HepG2 (cell line): ENCODE results near the gene SYMPK. TPM values are rescaled to one million over a fixed set of nuclear protein-coding genes. Genes with fewer than 3 reads are reported as not detected.

Experiments
- ARHGAP35 ChIP-seq: sonication (generic); formaldehyde crosslinking; IDR thresholded peaks from 2 replicates; pipeline ENCODE4 v1.9.0; 2022; ENCODE audit warnings: mild to moderate bottlenecking, inconsistent platforms, moderate library complexity, missing genetic modification reagents, borderline replicate concordance
- BCL6 ChIP-seq: IDR thresholded peaks from 2 replicates; pipeline ENCODE4 v1.6.1; 2016; ENCODE audit warnings: missing genetic modification reagents, missing compliant biosample characterization
- CSRNP2 ChIP-seq: sonication (generic); formaldehyde crosslinking; conservative IDR thresholded peaks from 2 replicates; pipeline ENCODE4 v1.8.0; 2022; ENCODE audit warnings: low read depth, missing genetic modification reagents
- DZIP1 ChIP-seq: sonication (generic); formaldehyde crosslinking; IDR thresholded peaks from 2 replicates; pipeline ENCODE4 v1.5.0; 2020; ENCODE audit warnings: mild to moderate bottlenecking, missing genetic modification reagents
- FLYWCH1 ChIP-seq: sonication (generic); formaldehyde crosslinking; IDR thresholded peaks from 2 replicates; pipeline ENCODE4 v1.8.1; 2023; ENCODE audit warnings: mild to moderate bottlenecking, missing genetic modification reagents
- GTF3A ChIP-seq: sonication (generic); formaldehyde crosslinking; conservative IDR thresholded peaks from 2 replicates; pipeline ENCODE4 v1.4.0; 2020; ENCODE audit warnings: mild to moderate bottlenecking, missing genetic modification reagents
- KDM5B ChIP-seq: sonication (generic); formaldehyde crosslinking; IDR thresholded peaks from 2 replicates; pipeline ENCODE4 v1.4.0; 2020; ENCODE audit warnings: missing genetic modification reagents, mild to moderate bottlenecking, borderline replicate concordance
- KLF15 ChIP-seq: sonication (generic); formaldehyde crosslinking; IDR thresholded peaks from 2 replicates; pipeline ENCODE4 v1.8.1; 2023; ENCODE audit warnings: borderline replicate concordance, mild to moderate bottlenecking, inconsistent platforms, missing genetic modification reagents, mixed read lengths
- MAZ ChIP-seq, 2 experiments: sonication (generic) in 1 of 2; formaldehyde crosslinking in 1 of 2; IDR thresholded peaks; 2 replicates each; pipeline versions ENCODE4 v1.5.0 to v1.6.1; 2012 to 2020; ENCODE audit warnings: low read depth in 2 of 2, mild to moderate bottlenecking in 2 of 2, borderline replicate concordance in 1 of 2, improper control_type of control experiment in 1 of 2, low read length in 1 of 2, missing genetic modification reagents in 1 of 2, moderate library complexity in 1 of 2
- MZF1 ChIP-seq: sonication (generic); formaldehyde crosslinking; IDR thresholded peaks from 2 replicates; pipeline ENCODE4 v1.8.1; 2023; ENCODE audit warnings: mild to moderate bottlenecking, missing genetic modification reagents, borderline replicate concordance
- PAF1 ChIP-seq: IDR thresholded peaks from 2 replicates; pipeline ENCODE4 v1.6.1; 2016; ENCODE audit warnings: missing genetic modification reagents, missing compliant biosample characterization
- PATZ1 ChIP-seq: sonication (generic); formaldehyde crosslinking; IDR thresholded peaks from 2 replicates; pipeline ENCODE4 v1.4.0; 2020; ENCODE audit warnings: missing genetic modification reagents
- RFX3 ChIP-seq: IDR thresholded peaks from 2 replicates; pipeline ENCODE4 v1.6.1; 2016; ENCODE audit warnings: missing biosample characterization, missing genetic modification reagents
- TEAD2 ChIP-seq: sonication (generic); formaldehyde crosslinking; IDR thresholded peaks from 2 replicates; pipeline ENCODE4 v1.9.0; 2021; ENCODE audit warnings: missing genetic modification reagents
- TGIF2 ChIP-seq: IDR thresholded peaks from 2 replicates; pipeline ENCODE4 v1.6.1; 2016; ENCODE audit warnings: control low read depth, missing compliant biosample characterization
- UBTF ChIP-seq: sonication (generic); formaldehyde crosslinking; IDR thresholded peaks from 2 replicates; pipeline ENCODE4 v1.4.0; 2020; ENCODE audit warnings: mild to moderate bottlenecking, missing genetic modification reagents
- ZNF12 ChIP-seq: sonication (generic); formaldehyde crosslinking; IDR thresholded peaks from 2 replicates; pipeline ENCODE4 v1.5.0; 2020; ENCODE audit warnings: missing genetic modification reagents
- ZNF382 ChIP-seq: sonication (generic); formaldehyde crosslinking; IDR thresholded peaks from 2 replicates; pipeline ENCODE4 v1.5.0; 2020; ENCODE audit warnings: missing genetic modification reagents, mild to moderate bottlenecking, borderline replicate concordance
- ZNF513 ChIP-seq: sonication (generic); formaldehyde crosslinking; conservative IDR thresholded peaks from 2 replicates; pipeline ENCODE4 v1.5.0; 2020; ENCODE audit warnings: missing genetic modification reagents
- ZNF616 ChIP-seq: sonication (generic); formaldehyde crosslinking; IDR thresholded peaks from 2 replicates; pipeline ENCODE4 v1.5.0; 2020; ENCODE audit warnings: low read depth, mild to moderate bottlenecking, missing genetic modification reagents
- ZNF792 ChIP-seq: IDR thresholded peaks from 2 replicates; pipeline ENCODE4 v1.6.1; 2016
- polyA plus RNA-seq, 8 experiments: library from polyadenylated mRNA; depleted of rRNA in 3 of 8; stranded (reverse) in 7 of 8; unstranded in 1 of 8; fragments of >200 nt; fragmentation: Illumina TruSeq in 4 of 8; extraction: Trizol in 4 of 8; gene quantifications; 2 replicates each; pipeline versions ENCODE4 v1.2.1 to v1.2.3, GENCODE V29; 2011 to 2016; ENCODE audit warnings: low read depth in 4 of 8, missing spikeins in 1 of 8, mixed read lengths in 1 of 8; ENCODE audit not compliant: insufficient read depth in 1 of 8
- total RNA-seq, 5 experiments: library from RNA; depleted of rRNA; stranded (reverse); fragments of >200 nt; fragmentation: Illumina TruSeq; extraction: Trizol; gene quantifications; 2 replicates each; pipeline ENCODE4 v1.2.3, GENCODE V29; 2016; ENCODE audit warnings: low read depth in 1 of 5

SYMPK gene
- total and polyA plus RNA-seq, 2 of the 13 experiments (the other 11 are each of a cell fraction or from before 2014, with no cell fraction given) = 21.9 to 55.7 TPM

GRCh38 chr19:45911291-45911690, 48.3 kb upstream of the SYMPK start (continued):
- no peak for TF ChIP-seq DZIP1 (CRISPR knock-in tag)
- TF ChIP-seq ZNF616 (CRISPR knock-in tag) = no peak
- no peak for TF ChIP-seq ZNF12 (CRISPR knock-in tag)
- peak; percentile 45 for TF ChIP-seq UBTF (CRISPR knock-in tag)
- no peak for TF ChIP-seq ZNF792 (CRISPR knock-in tag)
- no peak for TF ChIP-seq RFX3 (CRISPR knock-in tag)
- TF ChIP-seq BCL6 = no peak
- TF ChIP-seq TGIF2 (CRISPR knock-in tag) = no peak
- no peak for TF ChIP-seq PAF1 (CRISPR knock-in tag)
- TF ChIP-seq CSRNP2 (CRISPR knock-in tag) = no peak
- TF ChIP-seq TEAD2 (CRISPR knock-in tag) = no peak
- no peak for TF ChIP-seq GTF3A (CRISPR knock-in tag)
- no peak for TF ChIP-seq MZF1 (CRISPR knock-in tag)
- TF ChIP-seq KLF15 (CRISPR knock-in tag) = no peak
- peak; percentile 32; the same call in 1 of the 2 replicates for TF ChIP-seq PATZ1 (CRISPR knock-in tag)
- peak; percentile 43; the same call in 1 of the 2 replicates for TF ChIP-seq KDM5B (CRISPR knock-in tag)
- TF ChIP-seq ARHGAP35 (CRISPR knock-in tag) = no peak
- TF ChIP-seq ZNF382 (CRISPR knock-in tag) = no peak
- no peak for TF ChIP-seq FLYWCH1 (CRISPR knock-in tag)
- TF ChIP-seq MAZ (IDR thresholded peaks at IDR 0.05; ENCODE audit: borderline replicate concordance, low read depth, low read length) = no peak
- TF ChIP-seq MAZ (CRISPR knock-in tag; IDR thresholded peaks at IDR 0.05; ENCODE audit: low read depth) = no peak
- no peak for TF ChIP-seq ZNF513 (CRISPR knock-in tag)
